ENCODE measurements around the gene GABRD.

The GABRD gene

DNA sequence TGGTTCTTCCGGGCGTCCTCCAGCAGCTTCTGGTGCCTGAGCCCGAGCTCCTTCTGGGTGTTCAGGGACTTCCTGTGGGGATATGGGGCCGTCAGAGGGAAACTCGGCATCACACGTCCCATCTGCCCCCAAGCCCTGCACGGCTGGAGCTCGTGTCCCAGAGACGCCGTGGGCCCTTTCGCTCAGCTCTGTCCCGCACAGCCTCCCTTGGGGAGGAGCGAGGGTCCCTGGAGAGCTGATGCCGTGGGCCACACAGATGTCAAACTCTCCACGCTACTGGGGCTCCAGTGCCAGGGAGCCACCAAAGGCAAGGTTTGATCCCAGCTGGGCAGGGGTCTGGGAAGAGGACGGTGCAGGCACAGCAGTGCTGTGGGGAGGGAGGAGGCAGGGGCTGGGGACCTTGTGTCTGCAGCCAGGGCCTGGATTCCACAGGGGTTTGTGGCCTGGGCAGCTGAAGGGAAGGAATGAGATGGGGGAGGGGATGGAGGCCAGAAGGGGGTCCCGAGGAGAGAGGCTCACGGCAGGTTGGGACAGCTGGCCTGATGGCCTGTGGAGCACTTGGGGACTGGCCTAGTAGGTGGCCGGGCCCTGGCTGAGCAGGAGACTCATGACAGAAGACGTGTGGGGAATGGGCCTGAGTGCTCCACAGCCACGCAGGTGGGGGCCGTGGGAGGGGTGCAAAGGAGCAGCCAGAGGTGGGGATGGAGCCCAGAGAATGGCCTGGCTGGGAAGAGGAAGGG lies 46.0 kb upstream of the GABRD start:
- Histone ChIP-seq H3K36me3 (no peaks in the 10 kb centered on the region), H3K4me1 (ENCODE audit: control insufficient read depth in 1 of 2, insufficient read depth in 1 of 2, low read depth in 1 of 2, low read length in 1 of 2) (no peaks in the 10 kb centered on the region), H3K27me3 (peaks cover 22% of the 10 kb centered on the region), H3K4me3 (ENCODE audit: low read depth in 1 of 2, low read length in 1 of 2) (no peak overlapping the region), H3K9me3 (no peaks in the 10 kb centered on the region), H3K27ac (no peak overlapping the region)
- no peak for TF ChIP-seq CTCF (IDR thresholded peaks at IDR 0.05)

- Histone ChIP-seq H3K27me3 (peaks cover 20% of the 10 kb centered on the region), H3K4me3 (ENCODE audit: low read depth in 1 of 2, low read length in 1 of 2) (no peak overlapping the region), H3K27ac (no peak overlapping the region), H3K9me3 (no peaks in the 10 kb centered on the region), H3K36me3 (no peaks in the 10 kb centered on the region), H3K4me1 (ENCODE audit: control insufficient read depth in 1 of 2, insufficient read depth in 1 of 2, low read depth in 1 of 2, low read length in 1 of 2) (no peaks in the 10 kb centered on the region)
- TF ChIP-seq CTCF (IDR thresholded peaks at IDR 0.05) = no peak
Observed at GRCh38 chr1:1973716-1974642, 45.2 kb upstream of the GABRD start.

DNA sequence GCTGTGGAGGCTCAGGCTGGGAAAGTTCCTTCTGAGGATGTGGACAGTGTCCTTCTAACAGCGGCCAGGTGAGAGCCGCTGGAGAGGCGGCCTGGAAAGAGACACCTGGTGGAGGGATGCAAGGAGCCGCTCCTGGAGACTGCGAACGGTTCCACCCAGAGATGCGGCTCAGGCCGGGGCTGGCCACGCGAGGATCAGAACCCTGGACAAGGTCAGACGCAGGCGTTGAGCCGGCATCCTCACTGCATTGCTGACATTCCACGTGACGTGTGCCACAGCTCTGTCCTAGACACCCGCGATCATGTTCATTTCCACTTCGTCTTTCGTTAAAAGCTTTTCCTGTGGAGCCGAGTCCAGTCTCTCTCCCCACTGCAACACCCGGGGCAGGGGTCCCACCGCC lies 44.3 kb upstream of the GABRD start:
- Histone ChIP-seq H3K36me3 (no peaks in the 10 kb centered on the region), H3K27me3 (peaks cover 20% of the 10 kb centered on the region), H3K4me3 (ENCODE audit: low read depth in 1 of 2, low read length in 1 of 2) (no peak overlapping the region)

DNA sequence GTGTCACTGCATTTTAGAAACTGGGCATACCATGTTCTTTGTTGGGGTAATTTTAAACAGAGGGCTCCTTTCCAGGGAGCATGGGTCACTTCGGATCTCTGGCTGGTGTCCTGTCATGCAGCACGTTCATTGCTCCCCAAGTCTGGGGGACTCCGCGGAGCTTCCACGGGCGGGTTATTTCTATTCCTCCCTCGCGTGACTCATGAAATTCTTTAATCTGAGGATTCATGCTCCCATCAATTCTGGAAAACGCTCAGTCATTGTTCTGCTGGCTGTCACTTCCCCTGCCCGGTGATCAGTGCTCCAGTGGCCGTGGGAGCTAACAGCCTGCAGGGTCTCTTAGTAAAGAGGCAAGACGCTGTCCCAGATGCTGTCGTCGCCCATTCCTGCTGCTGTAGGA lies 43.6 kb upstream of the GABRD start:
- Histone ChIP-seq H3K27ac (no peak overlapping the region), H3K36me3 (no peaks in the 10 kb centered on the region), H3K4me3 (ENCODE audit: low read depth in 1 of 2, low read length in 1 of 2) (no peak overlapping the region), H3K4me1 (ENCODE audit: control insufficient read depth in 1 of 2, insufficient read depth in 1 of 2, low read depth in 1 of 2, low read length in 1 of 2) (no peaks in the 10 kb centered on the region), H3K27me3 (peaks cover 20% of the 10 kb centered on the region), H3K9me3 (no peaks in the 10 kb centered on the region)
- no peak for TF ChIP-seq CTCF (IDR thresholded peaks at IDR 0.05)

More for the DNA sequence above, 44.3 kb upstream of the GABRD start:
- Histone ChIP-seq H3K9me3 (no peaks in the 10 kb centered on the region), H3K27ac (no peak overlapping the region), H3K4me1 (ENCODE audit: control insufficient read depth in 1 of 2, insufficient read depth in 1 of 2, low read depth in 1 of 2, low read length in 1 of 2) (no peaks in the 10 kb centered on the region)
- TF ChIP-seq CTCF (IDR thresholded peaks at IDR 0.05) = no peak

GRCh38 chr1:1976031-1976430 lies 43.1 kb upstream of the GABRD start:
- Histone ChIP-seq H3K4me3 (ENCODE audit: low read depth in 1 of 2, low read length in 1 of 2) (no peak overlapping the region), H3K4me1 (ENCODE audit: control insufficient read depth in 1 of 2, insufficient read depth in 1 of 2, low read depth in 1 of 2, low read length in 1 of 2) (no peaks in the 10 kb centered on the region), H3K27ac (no peak overlapping the region)

More at GRCh38 chr1:1976031-1976430, 43.1 kb upstream of the GABRD start:
- Histone ChIP-seq H3K27me3 (peaks cover 20% of the 10 kb centered on the region), H3K9me3 (no peaks in the 10 kb centered on the region), H3K36me3 (no peaks in the 10 kb centered on the region)
- no peak for TF ChIP-seq CTCF (IDR thresholded peaks at IDR 0.05)

Measured in neutrophil (primary cell).